ENCODE data around the gene EPB41L3. TPM values are rescaled to one million over a fixed set of nuclear protein-coding genes. Genes with fewer than 3 reads are reported as not detected.

Gene EPB41L3
- 0.33 to 0.70 TPM (median 0.39 TPM) in 3 replicates for polyA plus RNA-seq
- 1.4 TPM for polyA plus RNA-seq (2011; ENCODE audit: low read depth)
- 0.47 and 0.52 TPM in 2 replicates for polyA plus RNA-seq (2011; cell fraction: cytosol; rRNA removed)
- 1.3 and 1.4 TPM in 2 replicates for polyA plus RNA-seq (2011; cell fraction: nucleus; rRNA removed)
- 0.31 and 0.53 TPM in 2 replicates for polyA plus RNA-seq (2012; ENCODE audit: low replicate concordance)
- 0.10 to 1.3 TPM (median 1.2 TPM) in 3 replicates for polyA minus RNA-seq
- not detected for polyA minus RNA-seq (2011; cell fraction: cytosol; rRNA and poly(A)+ RNA removed)
- 0.21 and 1.9 TPM in 2 replicates for polyA minus RNA-seq (2011; cell fraction: nucleus; rRNA and poly(A)+ RNA removed)

DNA sequence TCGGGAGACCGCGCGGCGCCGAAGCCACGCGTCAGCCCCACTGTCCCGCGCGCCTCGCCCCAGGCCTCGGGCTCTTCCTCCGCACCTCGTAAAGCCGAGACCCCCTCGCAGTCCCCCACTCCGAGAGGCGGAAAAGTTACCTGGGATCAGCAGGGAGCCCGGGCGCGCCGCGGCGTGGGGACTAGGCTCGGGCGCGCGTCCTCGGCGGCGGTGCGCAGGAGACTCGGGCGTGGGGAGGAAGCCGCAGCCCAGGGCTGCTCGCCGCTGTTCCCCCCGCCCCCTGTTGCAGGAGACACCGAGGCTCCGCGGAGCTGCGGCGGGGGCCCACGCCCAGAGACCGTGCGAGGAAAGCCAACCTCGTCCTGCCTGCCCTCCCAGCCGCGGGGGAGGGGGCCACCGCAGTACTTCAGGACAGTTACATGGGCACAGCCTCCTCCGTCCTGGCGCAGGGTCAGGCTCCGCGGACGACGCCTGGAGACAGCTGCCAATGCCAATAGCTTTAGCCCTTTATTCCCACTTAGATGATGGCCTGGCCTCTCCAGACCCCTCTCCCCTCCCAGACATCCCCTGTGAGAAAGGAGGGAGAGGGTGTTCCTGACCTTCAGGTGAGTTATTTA lies at the start of gene EPB41L3:
Gene EPB41L3, minus strand, starts transcription at position 225 of the 617 bp plus-strand sequence. CDS start 54,814 bp downstream, outside the sequence.
- Histone ChIP-seq H2AFZ (ENCODE audit: control insufficient read depth, low read length) (peak within 1 kb of the TSS; percentile 26), H3K4me1 (ENCODE audit: control insufficient read depth, extremely low read depth, insufficient read depth, low read length) (no peaks in the 10 kb centered on the region), H3K9me1 (ENCODE audit: control insufficient read depth, extremely low read depth, insufficient read depth, low read length) (no peaks in the 10 kb centered on the region), H4K20me1 (ENCODE audit: control insufficient read depth, extremely low read depth, insufficient read depth, low read length) (no peaks in the 10 kb centered on the region), H3K27ac (ENCODE audit: control insufficient read depth, insufficient read depth, low read length) (no peak within 1 kb of the TSS), H3K4me2 (ENCODE audit: control insufficient read depth, extremely low read depth, insufficient read depth, low read depth, low read length) (peak within 1 kb of the TSS; percentile 54), H3K9ac (ENCODE audit: control insufficient read depth, extremely low read depth, insufficient read depth, low read length) (no peak within 1 kb of the TSS), H3K27me3 (ENCODE audit: control insufficient read depth, extremely low read depth, insufficient read depth, low read length) (peaks cover 20% of the 10 kb centered on the region), H3K79me2 (ENCODE audit: control insufficient read depth, insufficient read depth, low read length) (no peaks in the 10 kb centered on the region), H3K36me3 (ENCODE audit: control insufficient read depth in 2 of 2, extremely low read depth in 1 of 2, insufficient read depth in 2 of 2, low read length in 2 of 2) (no peaks in the 10 kb centered on the region), H3K9me3 (ENCODE audit: control insufficient read depth, low read depth, low read length) (no peaks in the 10 kb centered on the region), H3K4me3 (ENCODE audit: control insufficient read depth in 2 of 3, extremely low read depth in 1 of 3, insufficient read depth in 2 of 3, low read depth in 1 of 3, low read length in 3 of 3) (peak within 1 kb of the TSS in 1 of 3 experiments; percentile 16)
- DNase-seq (ENCODE audit: low read depth, low spot score), result no peak
- TF ChIP-seq EZH2 (IDR thresholded peaks at IDR 0.05; ENCODE audit: low read length), result peak; percentile 72
- TF ChIP-seq, protein P1, sequence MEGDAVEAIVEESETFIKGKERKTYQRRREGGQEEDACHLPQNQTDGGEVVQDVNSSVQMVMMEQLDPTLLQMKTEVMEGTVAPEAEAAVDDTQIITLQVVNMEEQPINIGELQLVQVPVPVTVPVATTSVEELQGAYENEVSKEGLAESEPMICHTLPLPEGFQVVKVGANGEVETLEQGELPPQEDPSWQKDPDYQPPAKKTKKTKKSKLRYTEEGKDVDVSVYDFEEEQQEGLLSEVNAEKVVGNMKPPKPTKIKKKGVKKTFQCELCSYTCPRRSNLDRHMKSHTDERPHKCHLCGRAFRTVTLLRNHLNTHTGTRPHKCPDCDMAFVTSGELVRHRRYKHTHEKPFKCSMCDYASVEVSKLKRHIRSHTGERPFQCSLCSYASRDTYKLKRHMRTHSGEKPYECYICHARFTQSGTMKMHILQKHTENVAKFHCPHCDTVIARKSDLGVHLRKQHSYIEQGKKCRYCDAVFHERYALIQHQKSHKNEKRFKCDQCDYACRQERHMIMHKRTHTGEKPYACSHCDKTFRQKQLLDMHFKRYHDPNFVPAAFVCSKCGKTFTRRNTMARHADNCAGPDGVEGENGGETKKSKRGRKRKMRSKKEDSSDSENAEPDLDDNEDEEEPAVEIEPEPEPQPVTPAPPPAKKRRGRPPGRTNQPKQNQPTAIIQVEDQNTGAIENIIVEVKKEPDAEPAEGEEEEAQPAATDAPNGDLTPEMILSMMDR (optimal IDR thresholded peaks at IDR 0.05 in 1 of 3, IDR thresholded peaks at IDR 0.05 in 1 of 3, conservative IDR thresholded peaks at IDR 0.05 in 1 of 3; ENCODE audit: extremely low read depth in 1 of 3, insufficient read depth in 2 of 3, low read length in 3 of 3), result no peak
- FAIRE-seq, result no peak
- dilution Hi-C loops (cut with MboI; ENCODE audit: extremely low pct_ligation_motif_present, low sequenced_read_pairs), result no loop called here

DNA sequence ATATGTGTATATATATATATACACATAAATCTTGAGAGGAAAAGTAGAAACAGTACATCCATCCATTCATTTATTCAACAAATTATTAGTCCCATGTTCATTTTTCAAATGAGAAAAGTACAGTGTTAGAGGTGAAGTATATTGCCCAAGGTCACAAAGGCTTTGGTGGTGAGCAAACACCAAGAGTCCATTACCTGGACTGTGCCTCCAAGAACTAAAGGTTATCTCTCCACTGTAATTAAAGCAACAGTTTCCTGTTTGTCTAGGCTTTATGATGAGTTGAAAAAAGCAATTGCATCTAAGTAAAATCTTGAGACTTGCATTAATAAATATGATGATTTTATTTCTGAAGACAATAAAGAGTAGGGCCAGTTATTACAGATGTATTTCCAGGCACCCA lies 44.7 kb upstream of the EPB41L3 start:
- Histone ChIP-seq H3K9me3 (ENCODE audit: control insufficient read depth, low read depth, low read length) (no peaks in the 10 kb centered on the region), H3K4me2 (ENCODE audit: control insufficient read depth, extremely low read depth, insufficient read depth, low read depth, low read length) (no peak overlapping the region)

More for the DNA sequence above, 44.7 kb upstream of the EPB41L3 start:
- Histone ChIP-seq H3K4me1 (ENCODE audit: control insufficient read depth, extremely low read depth, insufficient read depth, low read length) (peaks cover 9% of the 10 kb centered on the region), H3K9ac (ENCODE audit: control insufficient read depth, extremely low read depth, insufficient read depth, low read length) (no peak overlapping the region), H3K9me1 (ENCODE audit: control insufficient read depth, extremely low read depth, insufficient read depth, low read length) (no peaks in the 10 kb centered on the region), H3K4me3 (ENCODE audit: control insufficient read depth in 2 of 3, extremely low read depth in 1 of 3, insufficient read depth in 2 of 3, low read depth in 1 of 3, low read length in 3 of 3) (no peak overlapping the region), H3K36me3 (ENCODE audit: control insufficient read depth in 2 of 2, extremely low read depth in 1 of 2, insufficient read depth in 2 of 2, low read length in 2 of 2) (no peaks in the 10 kb centered on the region), H3K79me2 (ENCODE audit: control insufficient read depth, insufficient read depth, low read length) (no peaks in the 10 kb centered on the region), H3K27me3 (ENCODE audit: control insufficient read depth, extremely low read depth, insufficient read depth, low read length) (no peaks in the 10 kb centered on the region), H4K20me1 (ENCODE audit: control insufficient read depth, extremely low read depth, insufficient read depth, low read length) (no peaks in the 10 kb centered on the region), H3K27ac (ENCODE audit: control insufficient read depth, insufficient read depth, low read length) (no peak overlapping the region), H2AFZ (ENCODE audit: control insufficient read depth, low read length) (no peak overlapping the region)
- dilution Hi-C loops (cut with MboI; ENCODE audit: extremely low pct_ligation_motif_present, low sequenced_read_pairs), result no loop called here
- DNase-seq (ENCODE audit: low read depth, low spot score) (no peak), FAIRE-seq (no peak)
- no peak for TF ChIP-seq EZH2 (IDR thresholded peaks at IDR 0.05; ENCODE audit: low read length)
- TF ChIP-seq, protein P1 (optimal IDR thresholded peaks at IDR 0.05 in 1 of 3, IDR thresholded peaks at IDR 0.05 in 1 of 3, conservative IDR thresholded peaks at IDR 0.05 in 1 of 3; ENCODE audit: extremely low read depth in 1 of 3, insufficient read depth in 2 of 3, low read length in 3 of 3), result no peak

Data from keratinocyte (primary cell).